Activated naive CD4-positive, alpha-beta T cell treated with anti-CD3 and anti-CD28 coated beads for 36 hours (primary cell): ENCODE measurements around the gene TRERF1. TPM values are rescaled to one million over a fixed set of nuclear protein-coding genes. Genes with fewer than 3 reads are reported as not detected.
"Not testable (repeated sequence)": the region's sequence is repeated elsewhere in the genome, so short reads cannot be mapped to it uniquely, and the experiment has no call there.

Source experiments
- CTCF ChIA-PET: fragments of 350-600 bp; sonication (Branson Sonifier 250); formaldehyde crosslinking; loops from one replicate; lab custom pipeline; 2021; ENCODE audit warnings: antibody characterized with exemption; lab: Charles Lee
- DNase-seq: peaks from one replicate; pipeline ENCODE4 v3.0.0-alpha.2; 2020
- H3K27ac Mint-ChIP-seq: one replicate; pipeline ENCODE4 v1.8.0; 2021; ENCODE audit warnings: mild to moderate bottlenecking, mixed read lengths
- H3K27me3 Mint-ChIP-seq: one replicate; pipeline ENCODE4 v1.8.0; 2021; ENCODE audit warnings: low read depth, mixed read lengths
- H3K36me3 Mint-ChIP-seq: one replicate; pipeline ENCODE4 v1.8.0; 2021; ENCODE audit warnings: low read depth, mixed read lengths
- H3K4me1 Mint-ChIP-seq: one replicate; pipeline ENCODE4 v1.8.0; 2021; ENCODE audit warnings: low read depth, mixed read lengths
- H3K4me3 Mint-ChIP-seq: one replicate; pipeline ENCODE4 v1.8.0; 2021; ENCODE audit warnings: mild to moderate bottlenecking, moderate library complexity, mixed read lengths
- H3K9me3 Mint-ChIP-seq: one replicate; pipeline ENCODE4 v1.8.0; 2021; ENCODE audit warnings: mixed read lengths
- intact Hi-C: fragments of 100-400 bp; cut with micrococcal nuclease; formaldehyde crosslinking; loops from one replicate; pipeline ENCODE4 v1.15.1; 2023
- total RNA-seq, 2 experiments: library from RNA; stranded (reverse); gene quantifications; one replicate each; pipeline ENCODE4 v1.2.3, GENCODE V29; 2021

Gene TRERF1
- total RNA-seq, 2 experiments from 2014 or later: 6.7 to 6.9 TPM

DNA sequence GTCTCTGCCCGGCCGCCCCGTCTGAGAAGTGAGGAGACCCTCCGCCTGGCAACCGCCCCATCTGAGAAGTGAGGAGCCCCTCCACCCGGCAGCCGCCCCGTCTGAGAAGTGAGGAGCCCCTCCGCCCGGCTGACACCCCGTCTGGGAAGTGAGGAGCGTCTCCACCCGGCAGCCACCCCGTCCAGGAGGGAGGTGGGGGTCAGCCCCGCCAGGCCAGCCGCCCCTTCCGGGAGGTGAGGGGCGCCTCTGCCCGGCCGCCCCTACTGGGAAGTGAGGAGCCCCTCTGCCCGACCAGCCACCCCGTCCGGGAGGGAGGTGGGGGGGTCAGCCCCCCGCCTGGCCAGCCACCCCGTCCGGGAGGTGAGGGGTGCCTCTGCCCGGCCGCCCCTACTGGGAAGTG, 14.7 kb upstream of the TRERF1 start:
- DNase-seq, CTCF ChIA-PET, H3K4me3 Mint-ChIP-seq, H3K36me3 Mint-ChIP-seq, H3K4me1 Mint-ChIP-seq, H3K27ac Mint-ChIP-seq, intact Hi-C loops, H3K27me3 Mint-ChIP-seq: not testable (repeated sequence)
- peaks cover 14% of the 10 kb centered on the region for H3K9me3 Mint-ChIP-seq

- DNase-seq: no peak
- Mint-ChIP-seq H3K36me3 (no peaks in the 10 kb centered on the region), H3K4me1 (no peaks in the 10 kb centered on the region), H3K4me3 (no peak overlapping the region), H3K27ac (no peak overlapping the region), H3K9me3 (no peaks in the 10 kb centered on the region), H3K27me3 (no peaks in the 10 kb centered on the region)
- intact Hi-C loops: no loop called here
- CTCF ChIA-PET: interaction anchor here (0.6 to 1.8 kb wide), 3 partner anchors 68 to 596 kb away, joined by 3 to 4 read pairs (median 4); no protein-coding TSS in a partner anchor
Measured at GRCh38 chr6:42462474-42462972, 10.8 kb upstream of the TRERF1 start.

DNA sequence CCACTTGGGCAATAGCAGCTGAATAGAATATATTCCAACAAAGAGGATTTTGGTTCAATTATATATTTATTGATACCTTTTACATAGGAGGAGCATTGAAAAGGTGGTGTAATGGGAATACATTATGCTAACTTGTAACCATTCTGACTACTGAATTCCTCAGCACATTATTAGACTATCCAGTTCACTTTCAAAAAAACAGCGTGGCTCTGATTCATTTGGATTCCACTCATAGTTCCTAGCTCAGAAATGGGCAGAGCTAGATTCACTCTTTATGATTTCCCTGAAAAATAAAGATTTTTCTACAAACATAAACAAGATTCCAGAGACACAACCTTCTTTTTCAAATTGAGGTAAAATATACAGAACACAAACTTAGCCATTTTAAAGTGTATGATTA, 9.2 kb upstream of the TRERF1 start:
- H3K9me3 Mint-ChIP-seq: no peaks in the 10 kb centered on the region
- CTCF ChIA-PET: no interaction called here
- no peak overlapping the region for H3K4me3 Mint-ChIP-seq
- no peaks in the 10 kb centered on the region for H3K36me3 Mint-ChIP-seq
- no peak for DNase-seq
- H3K4me1 Mint-ChIP-seq: no peaks in the 10 kb centered on the region
- H3K27ac Mint-ChIP-seq: no peak overlapping the region
- intact Hi-C loops: no loop called here
- no peaks in the 10 kb centered on the region for H3K27me3 Mint-ChIP-seq

GRCh38 chr6:42459888-42460287, 8.2 kb upstream of the TRERF1 start:
- CTCF ChIA-PET: interaction anchor here (0.6 to 1.6 kb wide), 4 partner anchors 12 to 199 kb away, joined by 3 to 4 read pairs (median 4); no protein-coding TSS in a partner anchor
- Mint-ChIP-seq H3K4me1 (no peaks in the 10 kb centered on the region), H3K27me3 (no peaks in the 10 kb centered on the region), H3K27ac (no peak overlapping the region), H3K9me3 (no peaks in the 10 kb centered on the region), H3K36me3 (no peaks in the 10 kb centered on the region), H3K4me3 (no peak overlapping the region)
- no peak for DNase-seq
- intact Hi-C loops: loop anchor here (10.0 kb wide), 1 partner anchor 675 kb away; the partner anchor contains the start of genes PRICKLE4 and TOMM6

- CTCF ChIA-PET: interaction anchor here (2.8 kb wide), 1 partner anchor 93 kb away, joined by 14 read pairs; no protein-coding TSS in a partner anchor
- Mint-ChIP-seq H3K27ac (no peak overlapping the region), H3K36me3 (no peaks in the 10 kb centered on the region), H3K9me3 (no peaks in the 10 kb centered on the region), H3K27me3 (peaks cover 7% of the 10 kb centered on the region), H3K4me1 (peaks cover 20% of the 10 kb centered on the region), H3K4me3 (peak overlapping the region; percentile 88)
- intact Hi-C loops: loop anchor here (5.0 to 10.0 kb wide), 3 partner anchors 93 to 670 kb away; partner anchors contain the start of genes MRPS10, PRICKLE4 and TOMM6
- DNase-seq: no peak
Measured at GRCh38 chr6:42454428-42454791, 2.7 kb upstream of the TRERF1 start.

DNA sequence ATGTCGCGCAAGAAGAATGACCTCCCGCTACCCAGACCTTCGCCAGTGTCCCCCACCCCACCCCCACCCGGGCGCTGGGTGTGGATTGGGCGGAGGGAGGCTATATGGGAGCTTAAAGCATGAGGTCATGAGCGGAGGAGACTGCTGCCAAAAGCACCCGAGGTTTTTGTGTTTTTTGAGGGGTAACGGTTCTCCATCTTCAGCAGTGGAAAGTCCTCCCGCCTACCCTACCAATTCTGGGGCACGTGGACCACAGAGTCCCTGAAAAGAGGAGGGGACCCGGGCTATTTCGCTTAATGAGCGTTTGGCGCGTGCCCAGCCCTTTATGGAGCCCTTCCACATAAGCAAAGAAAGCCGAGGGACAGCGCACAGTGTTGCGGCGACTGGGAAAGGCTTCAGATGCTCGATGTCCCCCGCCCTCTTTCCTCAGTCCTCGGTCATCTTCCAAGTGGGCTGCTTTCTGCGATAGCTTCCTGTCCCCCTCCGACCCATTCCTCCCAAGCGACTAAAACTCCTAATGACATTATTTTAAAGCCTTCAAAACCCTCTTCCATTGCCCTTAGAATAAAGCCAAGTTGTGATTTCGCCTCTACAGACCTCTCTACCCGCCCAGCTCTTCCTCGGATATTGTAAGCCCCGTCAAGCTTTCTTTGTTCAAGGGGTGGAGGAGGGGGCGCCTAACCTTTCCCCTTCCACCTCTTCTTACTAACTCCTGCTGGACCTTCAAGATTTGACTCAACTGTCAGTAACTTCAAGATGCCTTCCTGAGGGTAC, 2.1 kb upstream of the TRERF1 start:
- CTCF ChIA-PET: interaction anchor here (0.8 to 2.8 kb wide), 2 partner anchors 66 to 94 kb away, joined by 5 to 14 read pairs; no protein-coding TSS in a partner anchor
- Mint-ChIP-seq H3K4me1 (peaks cover 25% of the 10 kb centered on the region), H3K27ac (peak overlapping the region; percentile 13), H3K9me3 (no peaks in the 10 kb centered on the region), H3K27me3 (peaks cover 7% of the 10 kb centered on the region), H3K4me3 (peak overlapping the region; percentile 88), H3K36me3 (no peaks in the 10 kb centered on the region)
- intact Hi-C loops: loop anchor here (5.0 to 10.0 kb wide), 3 partner anchors 93 to 669 kb away; partner anchors contain the start of genes MRPS10, PRICKLE4 and TOMM6
- DNase-seq: peak; percentile 23

DNA sequence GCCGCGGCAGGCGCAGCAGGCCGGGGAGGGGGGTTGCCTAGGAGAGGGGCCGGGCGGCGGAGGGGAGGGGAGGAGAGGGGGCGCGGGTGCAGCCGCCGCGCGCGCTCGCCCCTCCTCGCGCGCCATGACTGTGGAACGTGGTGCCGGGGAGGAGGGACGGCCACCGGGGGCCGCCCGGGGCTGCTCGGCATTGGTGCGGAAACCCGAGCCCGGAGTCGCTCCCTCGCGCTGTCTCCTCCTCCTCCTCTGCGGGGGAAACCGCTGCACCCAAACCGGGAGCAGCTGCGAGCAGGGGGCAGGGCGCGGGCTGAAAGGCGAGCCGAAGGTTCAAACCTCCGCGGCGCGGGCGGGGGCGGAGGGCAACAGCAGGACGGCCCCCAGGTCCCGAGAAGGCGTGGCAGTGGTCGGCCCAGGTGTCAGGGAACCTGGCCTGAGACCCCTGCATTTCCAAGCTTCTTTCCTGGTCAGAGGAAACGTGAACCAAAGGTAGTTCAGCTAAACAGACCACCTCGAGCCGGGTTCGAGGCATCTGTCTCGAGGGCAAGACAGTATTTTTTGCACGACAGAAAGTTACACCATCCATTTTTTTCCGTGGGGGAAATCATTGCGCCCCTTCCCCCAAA, 1.4 kb upstream of the TRERF1 start:
- peak overlapping the region; percentile 88 for H3K4me3 Mint-ChIP-seq
- peaks cover 32% of the 10 kb centered on the region for H3K4me1 Mint-ChIP-seq
- intact Hi-C loops: loop anchor here (5.0 to 10.0 kb wide), 3 partner anchors 94 to 668 kb away; partner anchors contain the start of genes MRPS10, PRICKLE4 and TOMM6
- no peaks in the 10 kb centered on the region for H3K36me3 Mint-ChIP-seq
- peak; percentile 87 for DNase-seq
- H3K27ac Mint-ChIP-seq: peak overlapping the region; percentile 81
- no peaks in the 10 kb centered on the region for H3K9me3 Mint-ChIP-seq
- peaks cover 7% of the 10 kb centered on the region for H3K27me3 Mint-ChIP-seq
- CTCF ChIA-PET: interaction anchor here (0.8 to 2.8 kb wide), 2 partner anchors 65 to 94 kb away, joined by 5 to 14 read pairs; no protein-coding TSS in a partner anchor

GRCh38 chr6:42452171-42453030, 675 bp upstream of the TRERF1 start:
- H3K4me1 Mint-ChIP-seq: peaks cover 34% of the 10 kb centered on the region
- H3K4me3 Mint-ChIP-seq: peak overlapping the region; percentile 88
- peaks cover under 1% of the 10 kb centered on the region for H3K36me3 Mint-ChIP-seq
- DNase-seq: peak; percentile 40
- no peaks in the 10 kb centered on the region for H3K9me3 Mint-ChIP-seq
- H3K27ac Mint-ChIP-seq: peak overlapping the region; percentile 81
- H3K27me3 Mint-ChIP-seq: peaks cover 7% of the 10 kb centered on the region
- intact Hi-C loops: loop anchor here (5.0 to 10.0 kb wide), 3 partner anchors 95 to 668 kb away; partner anchors contain the start of genes MRPS10, PRICKLE4 and TOMM6
- CTCF ChIA-PET: interaction anchor here (0.8 to 2.8 kb wide), 3 partner anchors 65 to 95 kb away, joined by 3 to 14 read pairs (median 5); no protein-coding TSS in a partner anchor

GRCh38 chr6:42450477-42451332, 1.0 kb downstream of the TRERF1 start:
- CTCF ChIA-PET: interaction anchor here (1.0 to 2.3 kb wide), 3 partner anchors 9 to 88 kb away, joined by 3 to 10 read pairs (median 3); no protein-coding TSS in a partner anchor
- DNase-seq: peak; percentile 54
- H3K27me3 Mint-ChIP-seq: peaks cover 7% of the 10 kb centered on the region
- H3K27ac Mint-ChIP-seq: peak overlapping the region; percentile 81
- intact Hi-C loops: loop anchor here (1.0 to 10.0 kb wide), 8 partner anchors 48 to 666 kb away; partner anchors contain the start of genes MRPS10, PRICKLE4 and TOMM6
- H3K9me3 Mint-ChIP-seq: no peaks in the 10 kb centered on the region
- peak overlapping the region; percentile 88 for H3K4me3 Mint-ChIP-seq
- peaks cover 43% of the 10 kb centered on the region for H3K4me1 Mint-ChIP-seq
- peaks cover 3% of the 10 kb centered on the region for H3K36me3 Mint-ChIP-seq

- CTCF ChIA-PET: interaction anchor here (0.7 to 2.3 kb wide), 5 partner anchors 8 to 98 kb away, joined by 3 to 10 read pairs (median 4); no protein-coding TSS in a partner anchor
- Mint-ChIP-seq H3K4me3 (peak overlapping the region; percentile 88), H3K27ac (peak overlapping the region; percentile 59), H3K27me3 (peaks cover 7% of the 10 kb centered on the region), H3K36me3 (peaks cover 6% of the 10 kb centered on the region), H3K9me3 (no peaks in the 10 kb centered on the region), H3K4me1 (peaks cover 49% of the 10 kb centered on the region)
- intact Hi-C loops: loop anchor here (2.0 to 10.0 kb wide), 5 partner anchors 71 to 665 kb away; partner anchors contain the start of genes MRPS10, PRICKLE4 and TOMM6
- DNase-seq: peak; percentile 14
Measured at GRCh38 chr6:42449917-42450476, 1.7 kb downstream of the TRERF1 start.
